ENCODE results near the gene CKMT2.
A peak's percentile ranks its signal among the peaks of the same experiment; 100 is the strongest.

CKMT2 gene

GRCh38 chr5:81233080-81233634 lies at the start of gene CKMT2:
Gene CKMT2 (plus strand): TSS chr5:81233322. CDS start chr5:81251133, 17,811 bp downstream.
- no peak for DNase-seq

DNA sequence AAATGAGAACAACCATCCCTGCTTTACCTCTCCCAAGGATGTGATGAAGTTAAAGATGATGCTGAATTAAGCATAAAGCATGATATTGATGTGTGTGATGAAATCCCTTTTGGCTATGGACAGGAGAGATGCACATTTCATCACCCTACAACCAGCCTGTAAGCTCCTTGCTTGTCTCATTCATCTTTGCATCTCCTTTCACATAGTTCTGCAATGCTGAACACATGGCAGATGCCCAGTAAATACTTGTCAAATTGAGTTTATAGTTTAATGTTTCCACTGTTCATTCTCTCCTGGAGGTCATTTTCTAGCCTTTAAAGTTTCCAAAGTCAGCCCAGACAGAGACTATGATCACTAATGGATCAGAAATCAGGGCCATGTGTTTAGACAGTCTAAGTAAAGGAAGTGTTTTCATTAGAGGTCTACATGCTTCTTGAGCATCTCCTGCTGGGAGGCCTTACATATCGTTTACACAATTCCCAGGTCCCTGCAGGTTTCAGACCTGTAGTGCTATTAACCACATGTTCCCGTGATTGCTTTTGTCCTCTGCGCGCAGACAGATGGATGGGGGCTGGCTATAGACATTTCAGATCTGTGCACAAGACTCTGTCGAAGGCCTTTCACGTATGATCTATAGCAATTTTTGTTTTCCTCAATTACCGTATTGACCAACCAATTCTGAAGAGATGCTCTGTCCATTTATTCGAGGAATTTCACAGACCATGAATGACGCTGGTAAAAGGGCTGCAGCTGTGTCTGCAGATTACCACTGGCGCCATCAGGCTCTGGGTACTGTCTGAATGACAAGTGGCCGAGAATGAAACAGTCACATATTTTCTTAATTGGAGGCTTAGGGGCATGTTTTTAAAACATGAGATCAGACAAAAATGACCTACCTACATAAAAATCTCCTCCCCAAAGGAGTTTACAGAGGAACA lies 49.0 kb upstream of the CKMT2 start:
- DNase-seq = no peak

GRCh38 chr5:81184749-81185110 lies 48.4 kb upstream of the CKMT2 start:
- DNase-seq = no peak

DNA sequence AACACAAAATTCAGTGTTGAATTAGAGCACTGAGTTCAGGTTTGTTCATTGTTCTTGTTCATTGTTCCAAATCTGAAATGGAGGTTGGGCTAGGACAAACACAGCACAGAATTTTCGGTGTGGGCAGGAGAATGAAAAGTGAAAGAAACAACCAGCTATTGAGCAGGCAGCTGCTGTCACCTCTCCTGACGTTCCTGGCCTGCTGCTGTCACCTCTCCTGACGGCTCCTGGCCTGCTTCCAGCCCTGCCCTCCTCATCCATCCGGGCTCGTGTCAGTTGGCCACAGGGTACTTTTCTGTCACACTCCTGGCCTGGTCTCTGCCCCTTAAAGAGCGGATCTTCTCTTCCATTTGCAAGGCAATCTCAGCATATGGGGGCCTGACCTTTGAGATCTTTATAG lies 45.2 kb upstream of the CKMT2 start:
- peak; percentile 63 for DNase-seq

DNA sequence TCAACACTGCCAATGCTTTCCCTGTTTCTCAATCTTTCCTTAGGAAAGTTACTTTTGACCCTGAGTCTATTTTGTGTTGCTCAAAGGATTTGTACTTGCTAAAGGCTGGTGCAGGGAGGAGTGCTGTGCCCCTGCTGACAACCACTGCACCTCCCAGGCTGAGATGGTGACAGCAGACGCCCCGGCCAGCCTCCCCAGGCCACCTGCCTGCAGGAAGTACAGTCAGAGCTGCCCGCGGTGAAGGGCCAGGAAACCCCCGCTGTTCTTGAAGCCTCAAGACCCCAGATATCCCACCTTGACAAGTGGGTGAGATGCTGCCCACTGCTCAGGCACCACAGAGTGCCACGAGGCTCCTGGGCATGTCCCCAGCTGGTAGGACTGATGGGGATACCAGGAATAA lies 44.2 kb upstream of the CKMT2 start:
- no peak for DNase-seq

DNA sequence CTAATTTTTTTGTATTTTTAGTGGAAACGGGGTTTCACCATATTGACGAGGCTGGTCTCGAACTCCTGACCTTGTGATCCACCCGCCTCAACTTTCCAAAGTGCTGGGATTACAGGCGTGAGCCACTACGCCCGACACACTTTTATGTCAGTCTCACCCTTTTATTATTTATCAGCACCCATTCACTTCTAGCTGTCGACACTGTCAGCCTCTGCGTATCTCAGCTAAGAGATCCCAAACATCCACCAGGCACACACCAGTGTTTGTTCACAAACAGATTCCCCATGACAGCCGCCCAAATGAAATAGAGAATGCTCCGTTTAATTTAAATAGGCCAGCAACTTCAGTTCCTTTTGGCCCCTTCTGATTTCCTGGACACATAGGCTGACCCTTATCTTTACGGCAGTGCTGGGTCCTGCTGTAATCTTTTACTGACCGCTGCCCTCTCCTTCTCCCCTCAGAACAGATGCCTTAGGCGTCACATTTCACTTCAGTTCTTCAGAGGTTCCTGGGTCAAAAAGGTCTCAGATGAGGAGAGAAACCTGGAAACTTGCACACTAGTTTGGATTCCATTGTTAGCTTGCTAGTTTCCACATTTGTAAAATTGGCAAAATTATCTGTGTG lies 43.1 kb upstream of the CKMT2 start:
- DNase-seq = no peak

- DNase-seq = no peak
Measured at GRCh38 chr5:81191726-81192372, 41.3 kb upstream of the CKMT2 start.

DNA sequence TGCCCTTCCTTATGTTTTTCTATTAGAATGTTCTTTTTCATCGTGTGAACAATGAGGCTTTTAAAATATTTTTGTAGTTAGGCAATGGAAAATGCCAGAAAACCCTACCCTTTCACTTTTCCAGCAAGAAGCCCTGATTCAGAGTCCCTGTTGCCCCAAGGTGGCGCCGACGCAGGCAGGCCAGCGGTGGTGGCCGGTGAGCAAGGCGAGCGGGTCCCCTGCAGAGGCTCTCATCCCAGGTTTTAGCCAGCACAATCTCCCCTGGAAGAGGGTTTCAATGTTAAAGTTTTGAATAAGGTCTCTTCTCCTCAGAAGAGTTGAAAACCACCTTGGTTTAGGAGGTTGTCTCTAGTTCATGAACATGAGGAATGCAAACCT lies 40.8 kb upstream of the CKMT2 start:
- no peak for DNase-seq

GRCh38 chr5:81194633-81195334 lies 38.3 kb upstream of the CKMT2 start:
- peak; percentile 77 for DNase-seq

GRCh38 chr5:81195335-81195929 lies 37.7 kb upstream of the CKMT2 start:
- DNase-seq = no peak

GRCh38 chr5:81202655-81203054 lies 30.5 kb upstream of the CKMT2 start:
- no peak for DNase-seq

DNA sequence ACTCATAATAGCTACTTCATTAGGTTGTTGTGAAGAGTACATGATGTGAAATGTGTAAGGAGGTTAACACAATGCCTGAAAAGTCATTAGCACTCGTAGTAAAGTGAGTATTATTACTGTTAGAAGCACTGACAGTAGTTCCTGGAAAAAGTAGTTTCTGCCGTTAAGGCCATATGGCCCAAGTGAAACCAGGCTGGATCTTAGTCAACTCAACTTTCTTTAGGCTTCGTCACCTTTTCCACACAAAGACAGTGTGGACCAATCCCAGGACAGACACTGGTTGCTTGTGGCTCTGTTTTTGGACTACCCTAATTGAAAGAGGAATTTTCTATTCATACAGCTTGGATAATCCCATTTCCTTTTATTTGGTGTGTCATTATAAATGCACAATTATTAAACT lies 29.4 kb upstream of the CKMT2 start:
- DNase-seq = no peak

GRCh38 chr5:81204205-81204604 lies 28.9 kb upstream of the CKMT2 start:
- no peak for DNase-seq

- DNase-seq = no peak
Measured at GRCh38 chr5:81205058-81205457, 28.1 kb upstream of the CKMT2 start.

DNA sequence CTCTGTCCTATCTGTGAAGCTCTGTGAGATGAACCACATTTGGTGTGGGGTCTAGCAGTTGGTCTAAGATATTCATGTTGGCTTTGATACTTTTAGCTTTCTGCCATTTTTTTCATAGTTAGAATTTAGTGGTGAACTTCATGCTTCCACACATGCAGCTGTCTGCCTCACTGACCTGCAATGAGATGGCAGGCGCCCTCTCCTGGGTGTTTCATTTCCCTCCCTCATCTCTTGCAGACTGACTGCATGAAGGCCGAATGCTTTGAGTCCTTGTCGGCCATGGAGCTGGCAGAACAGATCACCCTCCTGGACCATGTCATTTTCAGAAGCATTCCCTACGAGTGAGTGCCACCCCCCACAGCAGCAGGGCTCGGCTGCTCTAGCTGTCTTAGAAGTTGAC lies 26.1 kb upstream of the CKMT2 start:
- no peak for DNase-seq

DNA sequence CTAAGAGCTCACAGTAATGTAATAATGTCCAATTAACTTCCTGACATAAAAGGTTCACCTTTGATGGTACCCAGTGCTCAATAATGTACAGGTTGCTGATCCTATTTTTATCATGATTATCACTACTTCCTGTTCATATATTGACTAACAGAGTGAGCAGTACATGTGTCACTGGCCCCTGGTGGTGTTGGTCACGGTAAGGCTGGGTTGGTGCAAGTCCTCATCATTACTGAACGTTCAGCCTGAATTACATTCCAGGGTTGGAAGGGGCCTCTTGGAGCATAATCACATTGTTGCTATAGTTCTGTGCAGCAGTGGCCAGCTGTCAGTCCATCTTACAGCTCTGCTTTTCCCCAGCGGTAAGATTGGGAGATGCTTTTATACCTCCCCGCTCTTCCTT lies 24.2 kb upstream of the CKMT2 start:
- DNase-seq = no peak

DNA sequence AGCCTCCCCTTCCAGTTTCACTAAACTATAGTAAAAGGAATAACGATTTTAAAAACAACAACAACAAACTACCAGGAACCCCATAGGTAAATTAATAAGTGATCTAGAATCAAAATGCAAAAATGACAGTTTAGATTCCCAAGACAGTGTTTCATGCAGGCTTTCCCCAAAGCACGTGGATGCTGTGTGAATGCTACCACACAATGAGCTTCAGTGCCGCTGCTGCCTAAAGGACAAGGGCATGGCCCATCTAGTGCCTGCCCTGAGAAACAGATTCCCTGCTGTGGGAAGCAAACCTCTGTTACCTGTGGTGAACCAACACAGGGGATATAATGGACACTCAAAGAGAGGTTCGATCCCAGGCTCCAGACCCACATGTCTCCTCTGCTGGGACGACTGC lies 23.7 kb upstream of the CKMT2 start:
- DNase-seq = no peak

GRCh38 chr5:81209869-81210493 lies 23.1 kb upstream of the CKMT2 start:
- DNase-seq = peak; percentile 71

DNA sequence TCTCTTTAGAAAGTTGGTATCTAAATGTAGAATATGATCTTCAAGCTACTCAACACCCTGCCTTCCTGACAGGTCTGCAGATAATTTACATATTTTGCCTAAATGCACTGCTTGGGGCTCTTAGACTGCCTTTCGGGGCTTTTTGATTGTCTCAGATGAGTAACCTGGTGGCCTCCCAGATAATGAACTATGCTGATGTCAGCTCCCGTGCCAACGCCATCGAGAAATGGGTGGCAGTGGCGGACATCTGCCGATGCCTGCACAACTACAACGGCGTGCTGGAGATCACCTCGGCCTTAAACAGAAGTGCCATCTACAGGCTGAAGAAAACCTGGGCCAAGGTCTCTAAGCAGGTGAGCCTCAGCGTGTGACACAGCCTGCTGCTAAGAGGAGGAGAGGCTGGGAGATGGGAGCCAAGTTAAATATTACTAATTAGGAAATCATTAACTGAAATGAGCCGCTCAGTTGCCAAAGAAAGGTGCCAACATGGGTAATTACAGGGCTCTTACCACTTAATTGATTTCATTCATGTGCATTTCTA lies 20.8 kb upstream of the CKMT2 start:
- peak; percentile 99 for DNase-seq

DNA sequence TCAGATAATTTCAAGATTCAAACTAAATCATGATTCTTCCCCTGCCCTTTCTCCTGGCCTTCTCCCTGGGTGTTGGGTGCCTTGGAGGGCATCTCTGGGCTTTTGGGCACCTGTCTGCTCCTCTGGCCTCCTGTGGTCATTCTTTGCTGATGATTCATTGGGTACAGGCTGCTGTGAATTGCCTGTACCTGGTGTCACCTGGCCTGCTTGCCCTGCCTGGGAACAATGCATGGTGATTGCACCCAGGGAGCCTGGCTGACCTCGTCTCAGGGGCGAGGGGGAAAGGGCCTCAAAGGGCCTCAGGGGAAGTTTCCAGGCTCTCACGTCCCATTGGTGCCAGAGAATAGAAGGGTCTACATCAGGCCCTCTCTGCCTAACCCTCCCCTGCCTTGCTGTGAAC lies 20.1 kb upstream of the CKMT2 start:
- no peak for DNase-seq

DNA sequence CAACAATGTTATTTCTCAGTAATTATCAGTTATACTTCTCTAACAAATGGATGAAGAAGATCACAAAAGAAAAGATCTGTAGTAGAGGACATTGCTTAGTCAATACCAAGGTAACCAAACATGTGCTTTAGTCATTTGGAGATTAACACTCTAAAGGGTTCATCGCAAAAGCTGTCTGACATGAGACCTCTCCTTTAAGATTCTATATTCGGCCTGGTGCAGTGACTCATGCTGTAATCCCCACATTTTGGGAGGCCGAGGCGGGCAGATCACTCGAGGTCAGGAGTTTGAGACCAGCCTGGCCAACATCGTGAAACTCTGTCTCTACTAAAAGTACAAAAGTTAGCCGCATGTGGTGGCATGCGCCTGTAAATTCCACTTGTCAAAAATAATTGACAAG lies 18.3 kb upstream of the CKMT2 start:
- DNase-seq = no peak

DNA sequence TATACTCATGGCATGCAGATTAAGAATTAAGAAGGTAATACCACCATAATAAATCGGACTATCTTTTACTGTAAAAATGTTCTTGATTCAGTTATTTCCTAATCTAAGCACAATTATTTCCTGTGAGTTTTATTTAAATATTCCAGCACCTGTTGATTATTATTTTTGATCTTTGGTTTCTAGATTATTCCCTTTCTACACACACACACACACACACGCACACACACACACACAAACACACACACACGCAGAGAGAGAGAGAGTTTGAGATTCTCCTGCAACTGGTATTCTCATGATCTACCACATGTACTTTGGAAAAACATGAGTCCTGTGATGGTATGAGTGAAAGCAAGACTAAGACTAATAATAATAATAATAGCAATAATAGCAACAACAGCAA lies 17.0 kb upstream of the CKMT2 start:
- DNase-seq = no peak
